ENCODE results near the gene NUDT14. TPM values are rescaled to one million over a fixed set of nuclear protein-coding genes. Genes with fewer than 3 reads are reported as not detected.

The NUDT14 gene
- total RNA-seq, 2 donors from 2014 or later, result 43.4 to 59.5 TPM

- no peaks in the 10 kb centered on the region for H3K36me3 ChIP-seq (ENCODE audit: control insufficient read depth, insufficient read depth, low read length)
- WGBS, 2 experiments (ENCODE audit: insufficient coverage in 1 of 2, insufficient read length in 1 of 2), result 93 to 96% methylated on average over 11 to 15 of the region's 15 CpGs
- no peak overlapping the region for H3K4me3 Mint-ChIP-seq
Measured at GRCh38 chr14:105161309-105161708, 19.8 kb downstream of the NUDT14 start.

DNA sequence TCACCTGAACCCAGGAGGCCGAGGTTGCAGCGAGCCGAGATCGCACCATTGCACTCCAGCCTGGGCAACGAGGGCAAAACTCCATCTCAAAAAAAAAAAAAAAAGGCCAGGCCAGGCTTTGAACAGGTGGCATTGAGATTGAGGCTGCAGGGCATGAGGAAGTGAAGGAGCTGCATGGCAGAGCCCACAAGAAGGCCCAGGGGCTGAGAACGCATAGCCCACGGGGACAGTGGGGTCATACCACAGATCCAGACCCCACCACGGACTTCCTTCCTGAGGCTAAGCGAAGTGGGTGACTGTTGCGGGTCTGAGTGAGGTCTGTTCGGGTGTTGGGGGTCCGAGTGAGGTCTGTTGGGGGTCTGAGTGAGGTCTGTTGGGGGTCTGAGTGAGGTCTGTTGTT lies 20.3 kb downstream of the NUDT14 start:
- TF ChIP-seq CTCF (conservative IDR thresholded peaks at IDR 0.05), result no peak
- H3K4me1 Mint-ChIP-seq, result no peaks in the 10 kb centered on the region
- H3K9me3 Mint-ChIP-seq, result no peaks in the 10 kb centered on the region

More at GRCh38 chr14:105161309-105161708, 19.8 kb downstream of the NUDT14 start:
- no peak overlapping the region for H3K9ac ChIP-seq (ENCODE audit: extremely low read depth, low read length, poor library complexity, severe bottlenecking)
- H3K27ac ChIP-seq (ENCODE audit: low read depth, low read length), result no peak overlapping the region
- no peak for DNase-seq
- Mint-ChIP-seq H3K9me3 (no peaks in the 10 kb centered on the region), H3K27ac (no peak overlapping the region), H3K4me1 (no peaks in the 10 kb centered on the region), H3K36me3 (ENCODE audit: low read depth) (no peaks in the 10 kb centered on the region), H3K27me3 (ENCODE audit: insufficient read depth) (peaks cover 4% of the 10 kb centered on the region)
- H3K27me3 ChIP-seq (ENCODE audit: control insufficient read depth, insufficient read depth, low read length, poor library complexity, severe bottlenecking), result no peaks in the 10 kb centered on the region
- H3K4me3 ChIP-seq (ENCODE audit: low read length), result no peak overlapping the region
- no peak for TF ChIP-seq CTCF (conservative IDR thresholded peaks at IDR 0.05)
- H3K9me3 ChIP-seq (ENCODE audit: control insufficient read depth, low read length), result no peaks in the 10 kb centered on the region
- H3K4me1 ChIP-seq (ENCODE audit: control insufficient read depth, insufficient read depth, low read length), result no peaks in the 10 kb centered on the region

DNA sequence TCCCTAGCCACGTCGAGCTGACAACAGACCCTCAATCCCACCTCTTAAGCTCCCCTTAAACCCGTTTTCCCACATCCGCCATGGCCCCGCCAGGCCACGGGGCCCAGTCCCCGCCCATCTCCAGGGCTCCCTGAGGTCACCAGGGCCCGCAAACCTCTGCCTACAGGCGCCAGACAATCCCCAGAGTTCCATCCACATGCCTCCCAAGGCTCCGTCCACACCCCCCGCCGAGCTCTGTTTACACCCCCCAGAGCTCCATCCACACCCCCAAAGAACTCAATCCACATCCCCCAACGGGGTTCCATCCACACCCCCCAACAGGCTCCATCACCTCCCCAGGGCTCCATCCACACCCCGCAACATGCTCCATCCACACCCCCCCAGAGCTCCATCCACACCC lies 21.8 kb downstream of the NUDT14 start:
- TF ChIP-seq CTCF (conservative IDR thresholded peaks at IDR 0.05), result no peak
- Histone ChIP-seq H3K4me1 (ENCODE audit: control insufficient read depth, insufficient read depth, low read length) (no peaks in the 10 kb centered on the region), H3K36me3 (ENCODE audit: control insufficient read depth, insufficient read depth, low read length) (no peaks in the 10 kb centered on the region), H3K27me3 (ENCODE audit: control insufficient read depth, insufficient read depth, low read length, poor library complexity, severe bottlenecking) (no peaks in the 10 kb centered on the region), H3K4me3 (ENCODE audit: low read length) (no peak overlapping the region), H3K27ac (ENCODE audit: low read depth, low read length) (no peak overlapping the region), H3K9ac (ENCODE audit: extremely low read depth, low read length, poor library complexity, severe bottlenecking) (no peak overlapping the region), H3K9me3 (ENCODE audit: control insufficient read depth, low read length) (no peaks in the 10 kb centered on the region)
- Mint-ChIP-seq H3K27me3 (ENCODE audit: insufficient read depth) (no peaks in the 10 kb centered on the region), H3K9me3 (no peaks in the 10 kb centered on the region), H3K27ac (no peak overlapping the region), H3K4me1 (no peaks in the 10 kb centered on the region), H3K4me3 (no peak overlapping the region), H3K36me3 (ENCODE audit: low read depth) (no peaks in the 10 kb centered on the region)
- DNase-seq, result no peak
- 89 to 93% methylated on average over 3 to 10 of the region's 14 CpGs for WGBS, 2 experiments (ENCODE audit: insufficient coverage in 1 of 2, insufficient read length in 1 of 2)

More for the DNA sequence above, 20.3 kb downstream of the NUDT14 start:
- Mint-ChIP-seq H3K27ac (no peak overlapping the region), H3K27me3 (ENCODE audit: insufficient read depth) (peaks cover 4% of the 10 kb centered on the region), H3K4me3 (no peak overlapping the region), H3K36me3 (ENCODE audit: low read depth) (no peaks in the 10 kb centered on the region)
- H3K4me3 ChIP-seq (ENCODE audit: low read length), result no peak overlapping the region
- H3K27me3 ChIP-seq (ENCODE audit: control insufficient read depth, insufficient read depth, low read length, poor library complexity, severe bottlenecking), result no peaks in the 10 kb centered on the region
- H3K36me3 ChIP-seq (ENCODE audit: control insufficient read depth, insufficient read depth, low read length), result no peaks in the 10 kb centered on the region
- H3K27ac ChIP-seq (ENCODE audit: low read depth, low read length), result no peak overlapping the region
- 94 to 97% methylated on average over 6 to 12 of the region's 12 CpGs for WGBS, 2 experiments (ENCODE audit: insufficient coverage in 1 of 2, insufficient read length in 1 of 2)
- H3K9ac ChIP-seq (ENCODE audit: extremely low read depth, low read length, poor library complexity, severe bottlenecking), result no peak overlapping the region
- DNase-seq, result no peak
- H3K4me1 ChIP-seq (ENCODE audit: control insufficient read depth, insufficient read depth, low read length), result no peaks in the 10 kb centered on the region
- no peaks in the 10 kb centered on the region for H3K9me3 ChIP-seq (ENCODE audit: control insufficient read depth, low read length)
